ENCODE results near the gene SCAMP5.

Gene SCAMP5

GRCh38 chr15:74995779-74996765 is 709 bp downstream of the SCAMP5 start:
- DNase-seq (ENCODE audit: low spot score), result no peak
- no peak for TF ChIP-seq CTCF (IDR thresholded peaks at IDR 0.05; ENCODE audit: borderline replicate concordance, control extremely low read depth, extremely low read depth, insufficient read depth, missing control alignments)
- in situ Hi-C loops (cut with MboI; ENCODE audit: low sequenced_read_pairs, unreplicated experiment), result no loop called here

- DNase-seq (ENCODE audit: low spot score), result no peak
- in situ Hi-C loops (cut with MboI; ENCODE audit: low sequenced_read_pairs, unreplicated experiment), result no loop called here
- no peak for TF ChIP-seq CTCF (IDR thresholded peaks at IDR 0.05; ENCODE audit: borderline replicate concordance, control extremely low read depth, extremely low read depth, insufficient read depth, missing control alignments)
Observed at GRCh38 chr15:74997141-74997540, 1.8 kb downstream of the SCAMP5 start.

GRCh38 chr15:74997543-74997942 is 2.2 kb downstream of the SCAMP5 start:
- no peak for TF ChIP-seq CTCF (IDR thresholded peaks at IDR 0.05; ENCODE audit: borderline replicate concordance, control extremely low read depth, extremely low read depth, insufficient read depth, missing control alignments)
- DNase-seq (ENCODE audit: low spot score), result no peak
- in situ Hi-C loops (cut with MboI; ENCODE audit: low sequenced_read_pairs, unreplicated experiment), result no loop called here

- in situ Hi-C loops (cut with MboI; ENCODE audit: low sequenced_read_pairs, unreplicated experiment), result no loop called here
- TF ChIP-seq CTCF (IDR thresholded peaks at IDR 0.05; ENCODE audit: borderline replicate concordance, control extremely low read depth, extremely low read depth, insufficient read depth, missing control alignments), result no peak
- DNase-seq (ENCODE audit: low spot score), result no peak
Observed at GRCh38 chr15:75001310-75001709, 5.9 kb downstream of the SCAMP5 start.

- DNase-seq (ENCODE audit: low spot score), result no peak
- no peak for TF ChIP-seq CTCF (IDR thresholded peaks at IDR 0.05; ENCODE audit: borderline replicate concordance, control extremely low read depth, extremely low read depth, insufficient read depth, missing control alignments)
- in situ Hi-C loops (cut with MboI; ENCODE audit: low sequenced_read_pairs, unreplicated experiment), result no loop called here
Observed at GRCh38 chr15:75002398-75002797, 7.0 kb downstream of the SCAMP5 start.

- no peak for DNase-seq (ENCODE audit: low spot score)
- TF ChIP-seq CTCF (IDR thresholded peaks at IDR 0.05; ENCODE audit: borderline replicate concordance, control extremely low read depth, extremely low read depth, insufficient read depth, missing control alignments), result no peak
- in situ Hi-C loops (cut with MboI; ENCODE audit: low sequenced_read_pairs, unreplicated experiment), result no loop called here
Observed at GRCh38 chr15:75007216-75007615, 11.9 kb downstream of the SCAMP5 start.
